ENCODE data around the gene TSR2. TPM values are rescaled to one million over a fixed set of nuclear protein-coding genes. Genes with fewer than 3 reads are reported as not detected.
A peak's percentile ranks its signal among the peaks of the same experiment; 100 is the strongest.

The TSR2 gene
- polyA plus RNA-seq, 6 donors from 2014 or later = 63.7 to 91.9 (median 71.3) TPM

- Mint-ChIP-seq H3K9me3 (peaks cover 0 to 2% (median 0%) of the 10 kb centered on the region in 7 donors), H3K27ac (no peak overlapping the region), H3K4me3 (no peak overlapping the region), H3K27me3 (peaks cover 0 to 8% (median 0%) of the 10 kb centered on the region in 3 donors), H3K36me3 (no peaks in the 10 kb centered on the region), H3K4me1 (peaks cover 4% of the 10 kb centered on the region in 3 donors)
- ATAC-seq (ENCODE audit: low read depth in 2 of 2) = no peak
- no peak for DNase-seq
Observed at GRCh38 chrX:54435121-54435520, 5.1 kb upstream of the TSR2 start.

GRCh38 chrX:54442790-54443189, 2.6 kb downstream of the TSR2 start:
- Mint-ChIP-seq H3K27ac (no peak overlapping the region), H3K9me3 (peaks cover 0 to 4% (median 0%) of the 10 kb centered on the region in 7 donors), H3K4me1 (peaks cover 25 to 38% (median 29%) of the 10 kb centered on the region in 3 donors), H3K4me3 (peak overlapping the region in 2 of 8 donors; percentile 16 to 93), H3K36me3 (peaks cover 0 to 9% of the 10 kb centered on the region in 2 donors), H3K27me3 (no peaks in the 10 kb centered on the region)
- DNase-seq (no peak), ATAC-seq (ENCODE audit: low read depth in 2 of 2) (no peak)

GRCh38 chrX:54444752-54445151, 4.5 kb downstream of the TSR2 start:
- H3K27me3 Mint-ChIP-seq = no peaks in the 10 kb centered on the region
- peak overlapping the region in 3 of 6 donors; percentile 11 to 91 (median 15) for H3K27ac Mint-ChIP-seq
- peak overlapping the region in 1 of 8 donors; percentile 35 for H3K4me3 Mint-ChIP-seq
- peaks cover 25 to 38% (median 29%) of the 10 kb centered on the region in 3 donors for H3K4me1 Mint-ChIP-seq
- peaks cover 0 to 9% of the 10 kb centered on the region in 2 donors for H3K36me3 Mint-ChIP-seq
- DNase-seq (no peak), ATAC-seq (ENCODE audit: low read depth in 2 of 2) (no peak)
- peaks cover 0 to 4% (median 0%) of the 10 kb centered on the region in 7 donors for H3K9me3 Mint-ChIP-seq

GRCh38 chrX:54446084-54446483, 5.9 kb downstream of the TSR2 start:
- H3K27me3 Mint-ChIP-seq = no peaks in the 10 kb centered on the region
- no peak overlapping the region for H3K4me3 Mint-ChIP-seq
- no peak for ATAC-seq (ENCODE audit: low read depth in 2 of 2)
- DNase-seq = no peak
- H3K4me1 Mint-ChIP-seq = peaks cover 17 to 30% (median 22%) of the 10 kb centered on the region in 3 donors
- H3K36me3 Mint-ChIP-seq = peaks cover 0 to 9% of the 10 kb centered on the region in 2 donors
- peak overlapping the region in 1 of 6 donors; percentile 78 for H3K27ac Mint-ChIP-seq
- H3K9me3 Mint-ChIP-seq = peaks cover 0 to 3% (median 0%) of the 10 kb centered on the region in 7 donors

- no peak for DNase-seq
- Mint-ChIP-seq H3K27me3 (no peaks in the 10 kb centered on the region), H3K4me3 (no peak overlapping the region), H3K4me1 (peaks cover 7 to 16% (median 9%) of the 10 kb centered on the region in 3 donors), H3K27ac (no peak overlapping the region), H3K36me3 (peaks cover 0 to 9% of the 10 kb centered on the region in 2 donors), H3K9me3 (peaks cover 0 to 2% (median 0%) of the 10 kb centered on the region in 7 donors)
- no peak for ATAC-seq (ENCODE audit: low read depth in 2 of 2)
Observed at GRCh38 chrX:54447461-54447860, 7.3 kb downstream of the TSR2 start.

- Mint-ChIP-seq H3K4me1 (peaks cover 0 to 2% (median 0%) of the 10 kb centered on the region in 3 donors), H3K27me3 (no peaks in the 10 kb centered on the region), H3K36me3 (peaks cover 0 to 2% of the 10 kb centered on the region in 2 donors), H3K9me3 (peaks cover 0 to 1% (median 0%) of the 10 kb centered on the region in 7 donors), H3K27ac (no peak overlapping the region), H3K4me3 (no peak overlapping the region)
- DNase-seq = no peak
- no peak for ATAC-seq (ENCODE audit: low read depth in 2 of 2)
Observed at GRCh38 chrX:54449929-54450328, 9.7 kb downstream of the TSR2 start.

GRCh38 chrX:54452920-54453319, 12.7 kb downstream of the TSR2 start:
- Mint-ChIP-seq H3K9me3 (peaks cover 0 to 1% (median 0%) of the 10 kb centered on the region in 7 donors), H3K4me3 (no peak overlapping the region), H3K36me3 (no peaks in the 10 kb centered on the region), H3K27ac (no peak overlapping the region), H3K27me3 (no peaks in the 10 kb centered on the region), H3K4me1 (no peaks in the 10 kb centered on the region)
- DNase-seq = no peak
- no peak for ATAC-seq (ENCODE audit: low read depth in 2 of 2)

- DNase-seq = no peak
- H3K4me1 Mint-ChIP-seq = no peaks in the 10 kb centered on the region
- no peaks in the 10 kb centered on the region for H3K36me3 Mint-ChIP-seq
- ATAC-seq (ENCODE audit: low read depth in 2 of 2) = no peak
- H3K4me3 Mint-ChIP-seq = no peak overlapping the region
- no peak overlapping the region for H3K27ac Mint-ChIP-seq
- no peaks in the 10 kb centered on the region for H3K27me3 Mint-ChIP-seq
- H3K9me3 Mint-ChIP-seq = no peaks in the 10 kb centered on the region
Observed at GRCh38 chrX:54470054-54470760, 30.0 kb downstream of the TSR2 start.

GRCh38 chrX:54473993-54474859, 34.0 kb downstream of the TSR2 start:
- H3K36me3 Mint-ChIP-seq = no peaks in the 10 kb centered on the region
- H3K27ac Mint-ChIP-seq = no peak overlapping the region
- H3K27me3 Mint-ChIP-seq = no peaks in the 10 kb centered on the region
- H3K4me3 Mint-ChIP-seq = no peak overlapping the region
- peaks cover 0 to under 1% (median 0%) of the 10 kb centered on the region in 3 donors for H3K4me1 Mint-ChIP-seq
- H3K9me3 Mint-ChIP-seq = peaks cover 0 to 4% (median 0%) of the 10 kb centered on the region in 7 donors
- DNase-seq (no peak), ATAC-seq (ENCODE audit: low read depth in 2 of 2) (no peak)

GRCh38 chrX:54479136-54480111, 39.2 kb downstream of the TSR2 start:
- ATAC-seq (ENCODE audit: low read depth in 2 of 2) (peak; percentile 27 to 30), DNase-seq (no peak)
- H3K27ac Mint-ChIP-seq = peak overlapping the region in 3 of 6 donors; percentile 39 to 60 (median 47)
- peaks cover 0 to 10% (median 4%) of the 10 kb centered on the region in 3 donors for H3K4me1 Mint-ChIP-seq
- peaks cover 0 to 4% (median 0%) of the 10 kb centered on the region in 7 donors for H3K9me3 Mint-ChIP-seq
- H3K36me3 Mint-ChIP-seq = no peaks in the 10 kb centered on the region
- H3K27me3 Mint-ChIP-seq = peaks cover 0 to 27% (median 0%) of the 10 kb centered on the region in 3 donors
- H3K4me3 Mint-ChIP-seq = peak overlapping the region in 2 of 8 donors; percentile 6 to 29

GRCh38 chrX:54482839-54483593, 42.8 kb downstream of the TSR2 start:
- H3K36me3 Mint-ChIP-seq = no peaks in the 10 kb centered on the region
- H3K4me3 Mint-ChIP-seq = no peak overlapping the region
- peaks cover 0 to 10% (median 4%) of the 10 kb centered on the region in 3 donors for H3K4me1 Mint-ChIP-seq
- no peak overlapping the region for H3K27ac Mint-ChIP-seq
- DNase-seq (no peak), ATAC-seq (ENCODE audit: low read depth in 2 of 2) (no peak)
- H3K9me3 Mint-ChIP-seq = no peaks in the 10 kb centered on the region
- peaks cover 0 to 37% (median 0%) of the 10 kb centered on the region in 3 donors for H3K27me3 Mint-ChIP-seq

GRCh38 chrX:54483946-54484345, 43.7 kb downstream of the TSR2 start:
- peaks cover 0 to 4% (median 0%) of the 10 kb centered on the region in 7 donors for H3K9me3 Mint-ChIP-seq
- H3K27me3 Mint-ChIP-seq = peaks cover 0 to 37% (median 0%) of the 10 kb centered on the region in 3 donors
- H3K27ac Mint-ChIP-seq = peak overlapping the region in 1 of 6 donors; percentile 67
- DNase-seq (no peak), ATAC-seq (ENCODE audit: low read depth in 2 of 2) (no peak)
- H3K4me1 Mint-ChIP-seq = peaks cover 0 to 10% (median 4%) of the 10 kb centered on the region in 3 donors
- no peaks in the 10 kb centered on the region for H3K36me3 Mint-ChIP-seq
- no peak overlapping the region for H3K4me3 Mint-ChIP-seq

All from naive B cell (primary cell).